GM19023 (cell line): ENCODE results near the gene MARK3.

ENCODE experiments used
- ATAC-seq: cut with Tn5 transposase; IDR thresholded peaks from one replicate; pipeline ENCODE4 v1.9.1; 2021; ENCODE audit warnings: mild to moderate bottlenecking, moderate library complexity; ENCODE audit not compliant: unreplicated experiment

The MARK3 gene

DNA sequence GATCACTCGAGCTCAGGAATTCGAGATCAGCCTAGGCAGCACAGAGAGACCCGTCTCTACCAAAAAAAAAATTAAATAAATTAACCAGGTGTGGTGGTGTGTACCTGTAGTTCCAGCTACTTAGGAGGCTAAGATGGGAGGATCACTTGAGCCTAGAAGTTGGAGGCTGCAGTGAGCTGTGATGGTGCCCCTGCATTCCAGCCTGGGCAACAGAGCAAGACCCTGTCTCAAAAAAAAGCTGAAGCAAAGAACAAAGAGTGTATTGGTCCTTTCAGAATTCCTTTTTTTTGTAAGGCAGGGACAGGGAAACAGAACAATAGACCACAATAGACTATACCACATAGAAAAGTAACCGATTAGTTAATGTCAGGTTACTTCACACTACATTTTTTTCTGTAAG, 47.4 kb downstream of the MARK3 start:
- ATAC-seq = no peak

DNA sequence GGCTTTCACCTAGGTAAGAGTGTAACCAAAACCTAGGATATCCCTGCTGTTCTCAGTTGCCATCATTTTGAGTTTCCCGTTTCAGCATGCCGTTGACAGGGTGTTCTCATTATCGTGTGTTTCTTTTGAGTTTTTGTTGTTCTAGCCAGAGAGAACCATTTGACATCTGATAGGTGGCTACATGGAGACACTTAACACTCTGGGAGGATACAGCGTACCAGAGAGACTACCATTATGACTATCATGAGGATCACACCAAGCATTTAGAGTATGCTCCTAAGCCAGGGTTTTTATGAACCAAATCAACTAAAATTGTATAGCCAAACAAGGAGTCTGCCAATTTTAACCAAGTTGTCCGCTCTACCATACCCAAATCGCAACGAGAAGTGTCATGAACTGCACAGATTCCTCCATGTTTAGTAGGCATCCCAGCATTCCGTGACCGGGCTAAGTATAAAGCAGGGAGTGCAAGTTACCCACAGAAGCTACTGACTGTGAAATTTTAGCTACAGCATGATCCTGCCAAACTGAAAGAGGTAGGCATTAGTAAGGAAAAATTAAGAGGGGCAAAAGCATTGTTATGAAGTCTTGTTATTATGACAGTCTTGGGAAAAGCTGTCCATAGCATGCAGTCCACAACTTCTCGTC, 48.8 kb downstream of the MARK3 start:
- ATAC-seq = no peak

GRCh38 chr14:103434868-103435442, 49.7 kb downstream of the MARK3 start:
- no peak for ATAC-seq

DNA sequence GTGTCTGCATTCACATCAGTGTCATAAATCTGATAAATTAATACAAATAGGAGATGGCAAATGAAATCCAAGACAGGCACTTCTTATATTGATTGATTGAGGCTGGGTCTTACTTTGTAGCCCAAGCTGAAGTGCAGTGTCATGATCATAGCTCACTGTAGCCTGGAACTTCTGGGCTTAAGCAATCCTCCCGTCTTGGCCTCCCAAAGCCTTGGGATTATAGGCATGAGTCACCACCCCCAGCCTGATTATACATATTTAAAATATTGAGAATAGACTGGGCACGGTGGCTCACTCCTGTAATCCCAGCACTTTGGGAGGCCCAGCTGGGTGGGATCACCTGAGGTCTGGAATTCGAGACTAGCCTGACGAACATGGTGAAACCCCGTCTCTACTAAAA, 51.3 kb downstream of the MARK3 start:
- ATAC-seq = no peak

DNA sequence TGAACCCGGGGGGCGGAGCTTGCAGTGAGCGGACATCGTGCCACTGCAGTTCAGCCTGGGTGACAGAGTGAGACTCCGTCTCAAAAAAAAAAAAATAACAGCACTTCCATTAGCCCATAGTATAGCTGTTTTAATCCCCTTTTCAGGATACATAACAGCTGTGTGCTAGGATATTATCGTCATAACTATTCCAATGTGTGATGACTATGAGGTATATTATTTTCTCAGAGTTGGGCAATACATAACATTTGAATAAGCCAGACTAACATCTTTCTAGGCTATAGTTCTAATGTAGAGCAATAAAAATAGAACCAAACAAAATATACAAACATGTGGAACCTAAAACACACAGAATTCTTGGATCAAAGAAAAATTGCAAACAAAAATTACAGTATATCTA, 57.1 kb downstream of the MARK3 start:
- ATAC-seq = no peak

- no peak for ATAC-seq
Measured at GRCh38 chr14:103443111-103443510, 57.9 kb downstream of the MARK3 start.

GRCh38 chr14:103444837-103445524, 59.8 kb downstream of the MARK3 start:
- ATAC-seq = no peak

- no peak for ATAC-seq
Measured at GRCh38 chr14:103445806-103446205, 60.6 kb downstream of the MARK3 start.

DNA sequence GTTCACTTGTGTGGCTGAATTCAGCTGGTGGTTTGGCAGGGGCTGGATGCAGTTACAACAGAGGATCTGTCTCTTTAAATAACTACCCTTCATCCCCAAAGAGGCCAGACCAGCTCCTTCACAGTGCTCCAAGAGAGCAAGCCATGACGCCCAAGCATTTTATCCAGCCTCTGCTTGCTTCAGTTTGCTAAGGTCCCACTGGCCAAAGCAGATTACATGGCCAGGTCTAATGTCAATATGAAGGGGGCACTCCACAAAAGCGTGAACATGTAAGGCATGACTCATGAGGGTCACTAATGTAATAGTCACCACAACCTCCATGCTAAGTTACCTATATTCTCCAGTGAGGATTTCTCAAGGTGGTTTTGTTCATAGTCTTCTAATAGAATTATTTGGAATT, 62.9 kb downstream of the MARK3 start:
- ATAC-seq = no peak

- ATAC-seq = no peak
Measured at GRCh38 chr14:103449634-103450161, 64.5 kb downstream of the MARK3 start.

- no peak for ATAC-seq
Measured at GRCh38 chr14:103450416-103450815, 65.2 kb downstream of the MARK3 start.

- no peak for ATAC-seq
Measured at GRCh38 chr14:103451401-103451800, 66.2 kb downstream of the MARK3 start.

DNA sequence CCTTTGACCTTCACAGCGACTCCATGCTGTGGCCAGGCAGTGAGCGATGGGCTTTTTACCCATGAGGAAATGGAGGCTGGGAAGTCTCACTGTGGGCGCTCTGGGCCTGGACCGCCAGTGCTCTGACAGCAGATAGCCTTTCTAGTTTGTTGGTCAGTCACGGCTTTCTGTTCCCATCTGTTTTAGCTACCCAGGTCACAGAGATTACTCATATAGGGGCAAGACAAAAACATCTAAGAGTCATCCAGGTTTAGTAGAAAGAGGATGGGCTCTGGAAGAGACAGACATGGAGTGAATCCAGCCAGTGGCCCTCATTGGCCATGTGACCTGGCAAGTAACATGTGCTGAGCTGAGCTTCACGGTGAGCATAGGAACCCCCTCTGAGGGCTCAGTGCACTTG, 68.6 kb downstream of the MARK3 start:
- no peak for ATAC-seq

GRCh38 chr14:103456167-103456835, 71.1 kb downstream of the MARK3 start:
- ATAC-seq = no peak

DNA sequence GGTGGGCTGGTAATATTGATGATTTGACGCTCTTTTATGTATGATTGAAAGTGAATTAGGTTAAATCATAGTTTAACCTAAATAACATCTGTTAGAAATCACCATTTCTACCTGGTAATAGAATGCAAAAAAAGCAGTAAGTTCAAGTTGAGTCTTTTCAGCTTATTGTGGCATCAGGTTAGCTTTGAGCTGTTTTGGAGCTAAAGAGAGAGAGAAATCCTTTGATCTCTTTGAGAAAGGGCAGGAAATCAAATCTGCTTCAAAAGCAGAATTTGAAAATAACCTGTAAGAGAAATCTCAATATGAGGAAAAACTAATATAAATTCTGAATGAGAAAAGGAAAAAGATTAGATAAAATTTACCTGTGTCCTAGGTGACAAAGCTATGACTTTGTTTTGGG, 75.2 kb downstream of the MARK3 start:
- no peak for ATAC-seq

- no peak for ATAC-seq
Measured at GRCh38 chr14:103463149-103463548, 77.9 kb downstream of the MARK3 start.

GRCh38 chr14:103463851-103464250, 78.6 kb downstream of the MARK3 start:
- ATAC-seq = no peak

DNA sequence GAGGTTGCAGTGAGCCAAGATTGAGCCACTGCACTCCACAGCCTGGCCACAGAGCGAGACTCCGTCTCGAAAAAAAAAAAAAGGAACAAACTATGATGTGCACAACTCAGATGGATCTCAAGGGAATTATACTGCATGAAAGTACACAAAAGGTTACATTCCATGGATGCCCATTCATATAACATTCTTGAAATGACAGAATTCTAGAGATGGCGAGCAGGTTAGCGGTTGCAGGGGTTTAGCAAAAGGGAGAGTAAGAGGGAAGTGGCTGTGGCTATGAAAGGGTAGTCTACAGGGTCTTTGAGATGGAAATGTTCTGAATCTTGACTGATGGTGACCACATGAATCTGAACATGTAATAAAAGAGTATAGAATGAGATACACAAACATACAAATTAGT, 87.7 kb downstream of the MARK3 start:
- ATAC-seq = no peak

DNA sequence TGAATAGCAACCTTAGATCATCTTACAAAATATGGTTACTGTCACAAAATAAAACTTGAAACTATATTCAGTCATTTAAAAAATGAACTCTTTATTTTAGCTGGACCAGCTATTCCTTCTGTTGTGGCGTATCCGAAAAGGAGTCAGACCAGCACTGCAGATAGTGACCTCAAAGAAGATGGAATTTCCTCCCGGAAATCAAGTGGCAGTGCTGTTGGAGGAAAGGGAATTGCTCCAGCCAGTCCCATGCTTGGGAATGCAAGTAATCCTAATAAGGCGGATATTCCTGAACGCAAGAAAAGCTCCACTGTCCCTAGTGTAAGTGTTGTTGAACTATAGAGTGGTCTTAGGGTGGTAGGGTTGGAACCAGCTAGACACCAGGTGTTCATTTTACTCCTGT, 89.7 kb downstream of the MARK3 start:
- ATAC-seq = no peak

- no peak for ATAC-seq
Measured at GRCh38 chr14:103476065-103476464, 90.8 kb downstream of the MARK3 start.

- ATAC-seq = no peak
Measured at GRCh38 chr14:103476631-103477030, 91.4 kb downstream of the MARK3 start.

- ATAC-seq = no peak
Measured at GRCh38 chr14:103480595-103480994, 95.4 kb downstream of the MARK3 start.
